HepG2 (cell line): ENCODE results near the gene SAP30. TPM values are rescaled to one million over a fixed set of nuclear protein-coding genes. Genes with fewer than 3 reads are reported as not detected.

ENCODE experiments used
- ATAC-seq: fragments of 200-7000 bp; cut with Tn5 transposase; 3 replicates; pipeline ENCODE4 v1.9.1; 2020; ENCODE audit warnings: mild to moderate bottlenecking, moderate library complexity
- BruUV-seq: library from RNA; stranded (reverse); fragments of 400-500 nt; replicated peaks from 2 replicates; lab custom pipeline; 2021; lab: Mats Ljungman, UMichigan
- CTCF ChIA-PET: fragments of 300-600 bp; formaldehyde crosslinking; extraction: SDS; loops from one replicate; lab custom pipeline; 2021; ENCODE audit warnings: low total read pairs, inconsistent platforms, low intra/inter-chr PET ratio; lab: Yijun Ruan, JAX
- POLR2A ChIA-PET: fragments of 350-600 bp; sonication (Branson Sonifier 250); formaldehyde crosslinking; loops from one replicate; lab custom pipeline; 2020; ENCODE audit warnings: antibody characterized with exemption, inconsistent platforms; lab: Yijun Ruan, JAX
- DNase-seq: peaks from one replicate; pipeline ENCODE4 v3.0.0-alpha.2; 2015; ENCODE audit warnings: low spot score
- FAIRE-seq: peaks from 3 replicates; lab custom pipeline; 2011; peaks lifted over from hg19 to GRCh38; lab: Jason Lieb, UNC
- H2AFZ ChIP-seq: one replicate; pipeline ENCODE4 v1.6.1; 2011; ENCODE audit warnings: low read length, inconsistent platforms
- H3K27ac ChIP-seq: fragments of 300-600 bp; 3 replicates; pipeline ENCODE4 v1.8.0; 2011; ENCODE audit warnings: mixed run types, mild to moderate bottlenecking, mixed read lengths, low read length, inconsistent platforms; ENCODE audit not compliant: insufficient read depth; ENCODE audit errors: extremely low read length
- H3K27me3 ChIP-seq, 2 experiments: fragments of 200-600 bp in 1 of 2; 2 replicates in 1 of 2; 3 replicates in 1 of 2; pipeline versions ENCODE4 v1.6.0 to v1.8.0; 2011; ENCODE audit warnings: low read length in 2 of 2, mild to moderate bottlenecking in 2 of 2, moderate library complexity in 2 of 2, inconsistent platforms in 1 of 2; ENCODE audit not compliant: insufficient read depth in 2 of 2, control insufficient read depth in 1 of 2
- H3K36me3 ChIP-seq, 2 experiments: fragments of 200-600 bp in 1 of 2; replicated peaks in 1 of 2; 2 replicates in 1 of 2; 3 replicates in 1 of 2; pipeline versions ENCODE4 v1.5.1 to v1.8.0; 2011; ENCODE audit warnings: low read length in 2 of 2, inconsistent platforms in 1 of 2; ENCODE audit not compliant: insufficient read depth in 2 of 2, control insufficient read depth in 1 of 2
- H3K4me1 ChIP-seq: 2 replicates; pipeline ENCODE4 v1.5.1; 2012; ENCODE audit warnings: low read length, inconsistent platforms; ENCODE audit not compliant: insufficient read depth
- H3K4me2 ChIP-seq: 2 replicates; pipeline ENCODE4 v1.6.0; 2011; ENCODE audit warnings: low read depth, low read length, inconsistent platforms
- H3K4me3 ChIP-seq, 3 experiments: fragments of 200-600 bp in 1 of 3; sonication (generic), shearing (Covaris generic) in 1 of 3; replicated peaks in 1 of 3; 2 replicates each; pipeline ENCODE4 v1.5.1; 2011 to 2016; ENCODE audit warnings: low read length in 3 of 3, inconsistent platforms in 2 of 3, low read depth in 2 of 3, mild to moderate bottlenecking in 2 of 3, control low read depth in 1 of 3, mixed read lengths in 1 of 3; ENCODE audit not compliant: insufficient read depth in 1 of 3
- H3K79me2 ChIP-seq: one replicate; pipeline ENCODE4 v1.6.1; 2011; ENCODE audit warnings: low read length, inconsistent platforms; ENCODE audit not compliant: insufficient read depth
- H3K9ac ChIP-seq: 2 replicates; pipeline ENCODE4 v1.6.0; 2011; ENCODE audit warnings: mild to moderate bottlenecking, low read depth, low read length, inconsistent platforms; ENCODE audit not compliant: insufficient read depth
- H3K9me3 ChIP-seq: 2 replicates; pipeline ENCODE4 v1.5.1; 2012; ENCODE audit warnings: mild to moderate bottlenecking, low read length
- H4K20me1 ChIP-seq: 2 replicates; pipeline ENCODE4 v1.6.0; 2011; ENCODE audit warnings: inconsistent platforms, mild to moderate bottlenecking, low read length, moderate library complexity; ENCODE audit not compliant: insufficient read depth
- CCDC6 ChIP-seq: sonication (generic); formaldehyde crosslinking; IDR thresholded peaks from 2 replicates; pipeline ENCODE4 v1.8.1; 2022; ENCODE audit warnings: mild to moderate bottlenecking, missing genetic modification reagents, moderate library complexity
- WGBS: methylation state at CpG from one replicate; pipeline ENCODE4 v1.1.6; 2017; ENCODE audit warnings: low lambda C conversion rate; 5-methylcytosine and 5-hydroxymethylcytosine counted together
- in situ Hi-C: cut with HindIII; loops from 2 replicates; pipeline ENCODE4 v1.10.0; 2017; ENCODE audit warnings: low pct_unique_long_range_greater_than_20kb; ENCODE audit not compliant: extremely low pct_ligation_motif_present
- intact Hi-C: fragments of 100-400 bp; cut with micrococcal nuclease; formaldehyde crosslinking; loops from one replicate; pipeline ENCODE4 v1.10.0; 2022; ENCODE audit not compliant: unreplicated experiment
- polyA plus RNA-seq, 8 experiments: library from polyadenylated mRNA; depleted of rRNA in 3 of 8; stranded (reverse) in 7 of 8; unstranded in 1 of 8; fragments of >200 nt; fragmentation: Illumina TruSeq in 4 of 8; extraction: Trizol in 4 of 8; gene quantifications; 2 replicates each; pipeline versions ENCODE4 v1.2.1 to v1.2.3, GENCODE V29; 2011 to 2016; ENCODE audit warnings: low read depth in 4 of 8, missing spikeins in 1 of 8, mixed read lengths in 1 of 8; ENCODE audit not compliant: insufficient read depth in 1 of 8
- total RNA-seq, 5 experiments: library from RNA; depleted of rRNA; stranded (reverse); fragments of >200 nt; fragmentation: Illumina TruSeq; extraction: Trizol; gene quantifications; 2 replicates each; pipeline ENCODE4 v1.2.3, GENCODE V29; 2016; ENCODE audit warnings: low read depth in 1 of 5
- TF ChIP-seq, protein P1 (sequence below): sonication (generic); formaldehyde crosslinking; IDR thresholded peaks from 2 replicates; pipeline ENCODE4 v1.5.0; 2020; ENCODE audit warnings: mild to moderate bottlenecking, missing genetic modification reagents, moderate library complexity
- TF ChIP-seq, protein P2 (sequence below): sonication (generic); formaldehyde crosslinking; IDR thresholded peaks from 2 replicates; pipeline ENCODE4 v1.8.0; 2022; ENCODE audit warnings: missing genetic modification reagents, mild to moderate bottlenecking, borderline replicate concordance

SAP30 gene
- total and polyA plus RNA-seq, 2 of the 13 experiments (the other 11 are each of a cell fraction or from before 2014, with no cell fraction given), result 14.2 to 25.1 TPM

DNA sequence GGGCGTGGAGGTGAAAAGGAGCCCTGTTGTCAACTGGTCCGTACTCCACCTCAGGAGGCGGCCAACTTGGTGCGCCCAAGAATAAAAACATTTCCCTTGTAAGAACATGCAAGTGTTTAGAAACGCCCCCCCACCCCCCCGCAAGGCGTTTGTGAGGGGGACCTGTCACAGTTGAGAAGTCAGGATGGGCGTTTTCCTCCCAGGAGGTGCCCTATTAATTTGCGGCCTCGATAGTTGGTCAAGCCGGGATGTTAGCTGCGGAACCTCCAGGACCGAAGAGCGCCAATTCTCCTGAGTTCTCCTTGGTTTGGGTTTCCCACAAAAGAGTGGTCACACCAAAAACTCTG lies 651 bp upstream of the SAP30 start:
- Histone ChIP-seq H3K36me3 (peaks cover 0 to 2% of the 10 kb centered on the region in 2 experiments; a peak in 1 of 5 replicates), H3K27me3 (no peaks in the 10 kb centered on the region; a peak in 1 of 5 replicates), H3K9me3 (no peaks in the 10 kb centered on the region), H3K4me1 (peaks cover 17% of the 10 kb centered on the region), H3K4me3 (peak overlapping the region; percentile 76 to 91 (median 84)), H3K79me2 (peaks cover 28% of the 10 kb centered on the region), H3K9ac (peak overlapping the region; percentile 87), H4K20me1 (no peaks in the 10 kb centered on the region), H3K27ac (peak overlapping the region; percentile 91), H3K4me2 (peak overlapping the region; percentile 97), H2AFZ (peak overlapping the region; percentile 92)
- no peak for DNase-seq
- ChIA-PET POLR2A (interaction anchor here (0.8 to 6.1 kb wide), 3 partner anchors 32 to 36 kb away, joined by 3 to 109 read pairs (median 3); partner anchors contain the start of gene HMGB2), CTCF (no interaction called here)
- BruUV-seq, result no TSS peak
- in situ Hi-C loops (loop anchor here (5.0 kb wide), 1 partner anchor 38 kb away; the partner anchor contains the start of gene HMGB2), intact Hi-C loops (loop anchor here (1.0 kb wide), 1 partner anchor 36 kb away; the partner anchor contains the start of gene HMGB2)
- ATAC-seq, result no peak
- no peak for FAIRE-seq
- TF ChIP-seq CCDC6, result 0 out of 2 replicates have a peak, but pooled peaks have one; percentile 3
- TF ChIP-seq, protein P1, sequence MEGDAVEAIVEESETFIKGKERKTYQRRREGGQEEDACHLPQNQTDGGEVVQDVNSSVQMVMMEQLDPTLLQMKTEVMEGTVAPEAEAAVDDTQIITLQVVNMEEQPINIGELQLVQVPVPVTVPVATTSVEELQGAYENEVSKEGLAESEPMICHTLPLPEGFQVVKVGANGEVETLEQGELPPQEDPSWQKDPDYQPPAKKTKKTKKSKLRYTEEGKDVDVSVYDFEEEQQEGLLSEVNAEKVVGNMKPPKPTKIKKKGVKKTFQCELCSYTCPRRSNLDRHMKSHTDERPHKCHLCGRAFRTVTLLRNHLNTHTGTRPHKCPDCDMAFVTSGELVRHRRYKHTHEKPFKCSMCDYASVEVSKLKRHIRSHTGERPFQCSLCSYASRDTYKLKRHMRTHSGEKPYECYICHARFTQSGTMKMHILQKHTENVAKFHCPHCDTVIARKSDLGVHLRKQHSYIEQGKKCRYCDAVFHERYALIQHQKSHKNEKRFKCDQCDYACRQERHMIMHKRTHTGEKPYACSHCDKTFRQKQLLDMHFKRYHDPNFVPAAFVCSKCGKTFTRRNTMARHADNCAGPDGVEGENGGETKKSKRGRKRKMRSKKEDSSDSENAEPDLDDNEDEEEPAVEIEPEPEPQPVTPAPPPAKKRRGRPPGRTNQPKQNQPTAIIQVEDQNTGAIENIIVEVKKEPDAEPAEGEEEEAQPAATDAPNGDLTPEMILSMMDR (CRISPR knock-in tag), result no peak
- TF ChIP-seq, protein P2, sequence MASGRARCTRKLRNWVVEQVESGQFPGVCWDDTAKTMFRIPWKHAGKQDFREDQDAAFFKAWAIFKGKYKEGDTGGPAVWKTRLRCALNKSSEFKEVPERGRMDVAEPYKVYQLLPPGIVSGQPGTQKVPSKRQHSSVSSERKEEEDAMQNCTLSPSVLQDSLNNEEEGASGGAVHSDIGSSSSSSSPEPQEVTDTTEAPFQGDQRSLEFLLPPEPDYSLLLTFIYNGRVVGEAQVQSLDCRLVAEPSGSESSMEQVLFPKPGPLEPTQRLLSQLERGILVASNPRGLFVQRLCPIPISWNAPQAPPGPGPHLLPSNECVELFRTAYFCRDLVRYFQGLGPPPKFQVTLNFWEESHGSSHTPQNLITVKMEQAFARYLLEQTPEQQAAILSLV (CRISPR knock-in tag), result 0 out of 2 replicates have a peak, but pooled peaks have one; percentile 4
- WGBS, result 0% methylated on average over 14 of the region's 14 CpGs
